Activated T-cell treated with anti-CD3 and anti-CD28 coated beads, Interleukin-2, amount 50 U/mL, for 4 hours (primary cell): Measurements from ENCODE around the gene PCDH12. TPM values are rescaled to one million over a fixed set of nuclear protein-coding genes. Genes with fewer than 3 reads are reported as not detected.

Experiments
- ATAC-seq, 2 donors: fragments of 200-7000 bp; cut with Tn5 transposase; one replicate each; pipeline ENCODE4 v1.10.0; 2021
- DNase-seq: peaks from one replicate; pipeline ENCODE4 v3.0.0-alpha.2; 2020
- H3K27me3 Mint-ChIP-seq: one replicate; pipeline ENCODE4 v1.8.0; 2021; ENCODE audit warnings: low read depth, mixed read lengths
- H3K36me3 Mint-ChIP-seq: one replicate; pipeline ENCODE4 v1.8.0; 2022; ENCODE audit warnings: mixed read lengths; ENCODE audit not compliant: insufficient read depth
- H3K4me1 Mint-ChIP-seq: one replicate; pipeline ENCODE4 v1.8.0; 2021; ENCODE audit warnings: low read depth, mixed read lengths
- H3K4me3 Mint-ChIP-seq: one replicate; pipeline ENCODE4 v1.8.0; 2021; ENCODE audit warnings: mild to moderate bottlenecking, moderate library complexity, mixed read lengths
- H3K9me3 Mint-ChIP-seq: one replicate; pipeline ENCODE4 v1.8.0; 2021; ENCODE audit warnings: mixed read lengths
- total RNA-seq, 3 donors: library from RNA; stranded (reverse); gene quantifications; one replicate each; pipeline ENCODE4 v1.2.1, GENCODE V29; 2021

Gene PCDH12
- total RNA-seq = under 1 TPM; 0.13 to 0.65 (median 0.24) TPM

GRCh38 chr5:141958113-141958512 lies at the start of gene PCDH12:
PCDH12 (minus strand) TSS chr5:141958202; CDS start chr5:141957851, 351 bp downstream.
- H3K4me1 Mint-ChIP-seq = peaks cover 43% of the 10 kb centered on the region
- no peak for DNase-seq
- H3K27me3 Mint-ChIP-seq = no peaks in the 10 kb centered on the region
- ATAC-seq = no peak
- peak within 1 kb of the TSS; percentile 63 for H3K4me3 Mint-ChIP-seq
- no peaks in the 10 kb centered on the region for H3K9me3 Mint-ChIP-seq
- H3K36me3 Mint-ChIP-seq = no peaks in the 10 kb centered on the region

DNA sequence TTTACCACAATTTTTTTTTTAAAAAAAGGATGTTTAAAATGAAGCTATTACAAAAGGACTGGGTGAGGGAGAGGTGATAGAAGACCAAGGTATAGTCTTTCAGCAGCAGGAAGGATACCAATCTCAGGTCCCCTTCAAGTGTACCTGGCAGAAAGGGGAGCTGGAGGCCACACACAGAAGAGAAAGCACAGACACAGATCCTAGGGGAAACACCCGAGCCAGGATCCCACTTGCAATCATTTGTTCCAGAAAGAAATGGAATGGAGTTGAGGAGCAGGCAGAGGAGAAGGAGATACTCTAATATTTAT lies 49.2 kb upstream of the PCDH12 start:
- Mint-ChIP-seq H3K4me3 (peak overlapping the region; percentile 67), H3K27me3 (no peaks in the 10 kb centered on the region), H3K4me1 (peaks cover 57% of the 10 kb centered on the region), H3K36me3 (peaks cover 59% of the 10 kb centered on the region), H3K9me3 (no peaks in the 10 kb centered on the region)
- DNase-seq (no peak), ATAC-seq (no peak)

DNA sequence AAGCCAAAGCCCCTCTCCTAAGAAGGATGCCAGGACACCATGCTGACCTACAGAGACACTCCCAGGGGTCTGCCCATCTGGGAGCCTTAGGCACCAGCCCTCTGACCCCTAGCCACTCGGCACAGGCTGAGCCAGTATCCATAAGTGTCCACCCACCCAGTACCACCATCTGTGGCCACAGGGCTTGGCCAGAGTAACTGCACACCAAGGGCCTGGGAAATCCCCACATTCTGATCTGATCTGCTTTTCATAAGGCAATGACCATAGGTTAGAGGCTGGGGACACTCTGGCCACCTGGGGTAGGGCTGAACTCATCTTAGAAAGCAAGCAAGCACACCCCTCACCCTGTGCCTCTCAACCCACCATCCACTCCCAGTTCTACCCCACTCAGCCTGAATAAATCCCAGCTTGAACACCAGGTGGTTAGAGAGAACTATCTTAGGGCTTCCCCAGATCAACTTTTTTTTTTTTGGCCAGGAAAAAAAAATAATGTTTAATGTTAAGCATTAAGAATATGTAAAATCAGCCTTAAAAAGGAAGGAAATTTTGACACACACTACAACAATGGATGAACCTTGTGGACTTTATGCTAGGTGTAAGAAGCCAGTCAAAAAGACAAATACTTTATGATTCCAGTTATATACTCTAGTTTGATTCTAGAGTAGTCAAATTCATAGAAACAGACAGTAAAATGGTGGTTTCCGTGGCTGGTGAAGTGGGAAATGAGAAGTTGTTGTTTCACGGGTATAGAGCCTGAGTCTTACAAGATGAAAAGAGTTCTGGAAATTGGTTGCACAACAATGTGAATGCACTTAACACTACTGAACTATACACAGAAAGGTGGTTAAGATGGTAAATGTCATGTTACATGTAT lies 48.6 kb upstream of the PCDH12 start:
- DNase-seq (no peak), ATAC-seq (peak; percentile 90 to 92)
- Mint-ChIP-seq H3K27me3 (no peaks in the 10 kb centered on the region), H3K36me3 (peaks cover 64% of the 10 kb centered on the region), H3K4me1 (peaks cover 51% of the 10 kb centered on the region), H3K9me3 (no peaks in the 10 kb centered on the region), H3K4me3 (peak overlapping the region; percentile 67)

- DNase-seq (no peak), ATAC-seq (no peak)
- H3K4me1 Mint-ChIP-seq = peaks cover 40% of the 10 kb centered on the region
- H3K36me3 Mint-ChIP-seq = peaks cover 60% of the 10 kb centered on the region
- H3K27me3 Mint-ChIP-seq = no peaks in the 10 kb centered on the region
- no peak overlapping the region for H3K4me3 Mint-ChIP-seq
- no peaks in the 10 kb centered on the region for H3K9me3 Mint-ChIP-seq
These were observed 45.3 kb upstream of the PCDH12 start for GRCh38 chr5:142003266-142003800.

DNA sequence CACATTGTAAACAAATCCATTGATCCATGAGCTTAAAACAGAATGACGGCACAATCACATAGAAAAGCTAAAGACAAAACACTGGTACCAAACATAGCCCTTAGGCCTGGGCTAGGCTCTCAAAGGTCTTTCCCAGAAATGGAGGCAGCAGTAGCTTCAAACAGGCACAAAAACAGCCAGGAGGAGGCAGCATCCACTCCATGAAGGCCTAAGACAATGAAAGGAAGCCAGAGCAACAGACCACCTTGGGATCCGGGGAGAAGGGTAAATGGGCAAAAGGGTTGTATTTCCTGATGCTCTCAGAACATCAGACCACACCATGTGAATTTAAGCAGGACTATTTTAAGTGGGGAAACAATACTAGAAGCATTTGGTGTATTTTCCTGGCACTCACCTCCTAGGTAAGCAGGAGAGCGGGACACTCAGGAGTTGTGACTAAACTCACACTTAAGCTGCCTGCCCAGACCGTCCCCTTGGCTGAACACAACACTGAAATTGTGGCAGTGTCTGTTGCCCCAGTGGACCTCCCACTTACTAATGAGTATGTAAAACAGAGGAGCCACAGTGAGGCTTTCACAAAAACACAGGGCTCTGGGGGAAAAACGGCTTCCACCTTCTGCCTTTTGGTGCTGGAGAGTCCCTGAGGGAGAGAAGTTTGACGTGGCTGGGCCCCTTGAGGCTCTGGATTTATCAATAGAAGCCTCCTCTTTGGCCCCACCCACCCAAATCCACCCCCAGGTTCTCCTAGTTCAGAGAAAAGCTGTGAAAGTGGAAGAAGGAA lies 42.9 kb upstream of the PCDH12 start:
- ATAC-seq (peak; percentile 35 to 40), DNase-seq (no peak)
- H3K9me3 Mint-ChIP-seq = no peaks in the 10 kb centered on the region
- H3K27me3 Mint-ChIP-seq = no peaks in the 10 kb centered on the region
- peaks cover 16% of the 10 kb centered on the region for H3K4me1 Mint-ChIP-seq
- peaks cover 45% of the 10 kb centered on the region for H3K36me3 Mint-ChIP-seq
- H3K4me3 Mint-ChIP-seq = no peak overlapping the region

GRCh38 chr5:142000173-142000572 lies 42.2 kb upstream of the PCDH12 start:
- no peak overlapping the region for H3K4me3 Mint-ChIP-seq
- no peaks in the 10 kb centered on the region for H3K27me3 Mint-ChIP-seq
- DNase-seq (no peak), ATAC-seq (no peak)
- H3K36me3 Mint-ChIP-seq = peaks cover 42% of the 10 kb centered on the region
- peaks cover 9% of the 10 kb centered on the region for H3K4me1 Mint-ChIP-seq
- H3K9me3 Mint-ChIP-seq = no peaks in the 10 kb centered on the region

DNA sequence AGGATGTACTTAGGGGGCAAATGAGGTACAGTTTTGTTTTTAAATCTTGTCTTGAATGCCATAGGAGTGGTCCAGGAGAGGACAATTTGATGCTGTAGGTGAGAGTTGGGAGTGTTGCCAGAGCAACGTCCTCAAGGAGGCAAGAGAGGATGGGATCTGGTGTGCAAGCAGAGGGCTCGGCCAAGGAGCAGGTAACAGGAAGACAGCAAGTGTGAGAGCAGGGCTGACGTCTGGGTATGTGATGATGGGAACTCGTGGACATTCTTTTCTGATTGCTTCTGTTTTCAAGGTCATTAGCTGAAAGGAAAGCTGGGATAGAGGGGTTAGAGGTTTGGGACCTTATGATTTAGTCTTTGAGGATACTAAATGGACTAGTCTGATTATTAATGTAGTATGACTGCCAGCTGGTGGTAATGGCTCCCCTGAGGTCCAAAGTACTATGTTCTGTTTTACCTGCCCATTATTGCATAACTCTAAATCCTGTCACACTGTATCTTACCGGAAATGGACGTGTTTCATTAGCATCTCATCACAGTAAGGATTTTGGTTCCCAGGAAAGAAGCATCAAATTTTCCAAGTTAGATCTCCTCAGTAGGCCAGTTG lies 39.5 kb upstream of the PCDH12 start:
- peaks cover 7% of the 10 kb centered on the region for H3K4me1 Mint-ChIP-seq
- no peaks in the 10 kb centered on the region for H3K27me3 Mint-ChIP-seq
- DNase-seq (no peak), ATAC-seq (no peak)
- H3K36me3 Mint-ChIP-seq = peaks cover 35% of the 10 kb centered on the region
- H3K9me3 Mint-ChIP-seq = no peaks in the 10 kb centered on the region
- H3K4me3 Mint-ChIP-seq = no peak overlapping the region

GRCh38 chr5:141995656-141996055 lies 37.7 kb upstream of the PCDH12 start:
- Mint-ChIP-seq H3K4me1 (peaks cover 8% of the 10 kb centered on the region), H3K27me3 (no peaks in the 10 kb centered on the region), H3K4me3 (no peak overlapping the region), H3K9me3 (no peaks in the 10 kb centered on the region), H3K36me3 (peaks cover 27% of the 10 kb centered on the region)
- ATAC-seq (no peak), DNase-seq (no peak)

- no peak for DNase-seq
These were observed 36.6 kb upstream of the PCDH12 start for GRCh38 chr5:141994511-141995136.

DNA sequence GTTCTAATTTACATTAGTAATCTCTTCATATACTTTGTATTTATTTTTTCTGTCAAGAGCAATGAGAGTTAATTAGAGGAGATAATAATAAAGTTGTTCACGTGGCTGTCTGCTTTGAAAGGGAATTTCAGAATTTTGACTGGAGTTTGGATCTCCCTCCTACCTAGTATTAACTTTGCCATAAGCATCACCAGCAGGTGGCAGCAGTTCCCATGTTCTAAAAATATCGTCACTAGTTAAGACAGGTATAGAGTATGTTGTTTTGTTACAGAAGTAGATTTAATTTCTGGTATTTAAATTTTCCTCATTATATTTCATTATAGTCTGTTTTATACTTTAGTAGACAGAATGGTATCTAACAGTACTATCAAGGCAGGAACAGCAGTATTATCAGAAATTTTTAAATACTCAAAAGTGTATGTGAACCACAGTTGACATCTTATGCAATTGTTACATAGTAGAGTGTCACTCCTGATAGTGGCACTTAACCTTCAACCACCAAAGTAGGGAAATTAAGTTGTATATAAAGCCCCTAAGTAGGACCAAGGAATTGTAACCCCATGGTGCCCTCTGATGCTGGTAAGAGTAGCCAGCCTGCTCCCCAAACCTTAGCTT lies 34.5 kb upstream of the PCDH12 start:
- Mint-ChIP-seq H3K27me3 (no peaks in the 10 kb centered on the region), H3K4me1 (peaks cover 7% of the 10 kb centered on the region), H3K4me3 (no peak overlapping the region), H3K9me3 (no peaks in the 10 kb centered on the region), H3K36me3 (peaks cover 28% of the 10 kb centered on the region)
- ATAC-seq = peak; percentile 65 to 69
- DNase-seq = peak; percentile 85

More at GRCh38 chr5:141994511-141995136, 36.6 kb upstream of the PCDH12 start:
- Mint-ChIP-seq H3K36me3 (peaks cover 22% of the 10 kb centered on the region), H3K27me3 (no peaks in the 10 kb centered on the region), H3K9me3 (no peaks in the 10 kb centered on the region), H3K4me3 (no peak overlapping the region), H3K4me1 (peaks cover 7% of the 10 kb centered on the region)
- ATAC-seq = no peak

GRCh38 chr5:141989720-141990119 lies 31.7 kb upstream of the PCDH12 start:
- H3K9me3 Mint-ChIP-seq = no peaks in the 10 kb centered on the region
- no peak overlapping the region for H3K4me3 Mint-ChIP-seq
- ATAC-seq = no peak
- peaks cover 7% of the 10 kb centered on the region for H3K4me1 Mint-ChIP-seq
- no peaks in the 10 kb centered on the region for H3K27me3 Mint-ChIP-seq
- H3K36me3 Mint-ChIP-seq = peaks cover 28% of the 10 kb centered on the region
- DNase-seq = no peak

DNA sequence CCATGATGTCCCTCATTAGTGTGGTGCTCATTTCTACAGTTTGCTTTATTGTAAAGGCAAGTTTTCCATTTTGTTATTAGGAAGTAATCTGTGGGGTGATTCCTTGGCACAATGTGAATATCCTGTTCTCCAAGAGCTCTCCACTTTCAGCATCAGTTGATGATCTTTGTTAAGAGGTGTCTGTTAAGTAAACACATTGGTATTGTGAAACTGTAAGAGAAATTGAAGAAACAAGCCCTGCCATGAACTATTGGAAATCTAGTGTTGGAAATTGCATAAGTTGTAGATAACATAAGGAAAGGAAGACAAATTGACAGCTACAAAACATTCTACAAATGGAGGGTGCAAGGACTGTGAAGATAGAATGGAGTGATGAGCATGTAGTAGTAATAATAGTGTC lies 28.1 kb upstream of the PCDH12 start:
- Mint-ChIP-seq H3K4me1 (no peaks in the 10 kb centered on the region), H3K4me3 (no peak overlapping the region), H3K27me3 (no peaks in the 10 kb centered on the region), H3K9me3 (no peaks in the 10 kb centered on the region), H3K36me3 (peaks cover 25% of the 10 kb centered on the region)
- ATAC-seq = no peak
- DNase-seq = no peak

GRCh38 chr5:141982626-141983025 lies 24.6 kb upstream of the PCDH12 start:
- DNase-seq (no peak), ATAC-seq (no peak)
- Mint-ChIP-seq H3K9me3 (no peaks in the 10 kb centered on the region), H3K36me3 (peaks cover 36% of the 10 kb centered on the region), H3K27me3 (no peaks in the 10 kb centered on the region), H3K4me3 (no peak overlapping the region), H3K4me1 (peaks cover 2% of the 10 kb centered on the region)

DNA sequence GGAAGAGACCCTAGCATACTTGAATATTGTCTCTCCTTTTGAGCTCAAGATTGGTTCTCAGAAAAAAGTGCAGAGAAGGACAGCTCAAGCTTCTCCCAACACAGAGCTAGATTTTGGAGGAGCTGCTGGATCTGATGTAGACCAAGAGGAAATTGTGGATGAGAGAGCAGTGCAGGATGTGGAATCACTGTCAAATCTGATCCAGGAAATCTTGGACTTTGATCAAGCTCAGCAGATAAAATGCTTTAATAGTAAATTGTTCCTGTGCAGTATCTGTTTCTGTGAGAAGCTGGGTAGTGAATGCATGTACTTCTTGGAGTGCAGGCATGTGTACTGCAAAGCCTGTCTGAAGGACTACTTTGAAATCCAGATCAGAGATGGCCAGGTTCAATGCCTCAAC lies 20.4 kb upstream of the PCDH12 start:
- Mint-ChIP-seq H3K36me3 (peaks cover 42% of the 10 kb centered on the region), H3K27me3 (no peaks in the 10 kb centered on the region), H3K4me1 (peaks cover 24% of the 10 kb centered on the region), H3K9me3 (no peaks in the 10 kb centered on the region), H3K4me3 (no peak overlapping the region)
- ATAC-seq = no peak
- no peak for DNase-seq
